Endothelial cell (in vitro differentiated cells): Measurements from ENCODE around the gene ARFRP1. TPM values are rescaled to one million over a fixed set of nuclear protein-coding genes. Genes with fewer than 3 reads are reported as not detected.

Source experiments
- DNase-seq: peaks from one replicate; pipeline ENCODE4 v3.0.0; 2021; ENCODE audit warnings: low spot score
- H3K27ac Mint-ChIP-seq: one replicate; pipeline ENCODE4 v1.8.0; 2021; ENCODE audit warnings: mixed read lengths, inconsistent platforms; ENCODE audit not compliant: unreplicated experiment
- H3K27me3 Mint-ChIP-seq: one replicate; pipeline ENCODE4 v1.8.0; 2021; ENCODE audit warnings: mild to moderate bottlenecking, moderate library complexity, mixed read lengths, inconsistent platforms; ENCODE audit not compliant: unreplicated experiment
- H3K36me3 Mint-ChIP-seq: one replicate; pipeline ENCODE4 v1.8.0; 2021; ENCODE audit warnings: mild to moderate bottlenecking, low read depth, mixed read lengths, inconsistent platforms; ENCODE audit not compliant: unreplicated experiment
- H3K4me1 Mint-ChIP-seq: one replicate; pipeline ENCODE4 v1.8.0; 2021; ENCODE audit warnings: mild to moderate bottlenecking, mixed read lengths, inconsistent platforms; ENCODE audit not compliant: unreplicated experiment
- H3K4me3 Mint-ChIP-seq: one replicate; pipeline ENCODE4 v1.8.0; 2021; ENCODE audit warnings: mild to moderate bottlenecking, mixed read lengths, inconsistent platforms; ENCODE audit not compliant: unreplicated experiment
- H3K9me3 Mint-ChIP-seq: one replicate; pipeline ENCODE4 v1.8.0; 2021; ENCODE audit warnings: mixed read lengths, inconsistent platforms; ENCODE audit not compliant: unreplicated experiment
- CTCF ChIP-seq: fragments of 200-600 bp; sonication (generic); IDR thresholded peaks from one replicate; pipeline ENCODE4 v1.5.0; 2021; ENCODE audit warnings: antibody characterized with exemption; ENCODE audit not compliant: unreplicated experiment
- total RNA-seq: library from RNA; stranded (reverse); fragmentation: NEBNext Ultra II Directional; extraction: Animal tissue kit (Norgen Biotek cat#: 25700); gene quantifications from one replicate; pipeline ENCODE4 v1.2.1, GENCODE V29; 2021; ENCODE audit not compliant: unreplicated experiment

Gene ARFRP1
- total RNA-seq, 1 donor from 2014 or later, result 33.4 TPM

- DNase-seq, result no peak
- Mint-ChIP-seq H3K27me3 (peaks cover 2% of the 10 kb centered on the region), H3K4me1 (peaks cover 2% of the 10 kb centered on the region), H3K4me3 (no peak overlapping the region), H3K36me3 (peaks cover 43% of the 10 kb centered on the region), H3K27ac (no peak overlapping the region), H3K9me3 (no peaks in the 10 kb centered on the region)
- no peak for TF ChIP-seq CTCF
Measured at GRCh38 chr20:63714858-63715257, 7.1 kb upstream of the ARFRP1 start.

- DNase-seq, result no peak
- peaks cover 8% of the 10 kb centered on the region for H3K4me1 Mint-ChIP-seq
- H3K9me3 Mint-ChIP-seq, result no peaks in the 10 kb centered on the region
- H3K27me3 Mint-ChIP-seq, result peaks cover 3% of the 10 kb centered on the region
- H3K36me3 Mint-ChIP-seq, result peaks cover 33% of the 10 kb centered on the region
- H3K27ac Mint-ChIP-seq, result no peak overlapping the region
- no peak overlapping the region for H3K4me3 Mint-ChIP-seq
- TF ChIP-seq CTCF, result no peak
Measured at GRCh38 chr20:63712191-63712590, 4.4 kb upstream of the ARFRP1 start.

- H3K36me3 Mint-ChIP-seq, result peaks cover 39% of the 10 kb centered on the region
- no peak for TF ChIP-seq CTCF
- H3K27ac Mint-ChIP-seq, result no peak overlapping the region
- H3K9me3 Mint-ChIP-seq, result no peaks in the 10 kb centered on the region
- peaks cover 15% of the 10 kb centered on the region for H3K4me1 Mint-ChIP-seq
- no peak for DNase-seq
- peak overlapping the region; percentile 77 for H3K4me3 Mint-ChIP-seq
- H3K27me3 Mint-ChIP-seq, result peaks cover 7% of the 10 kb centered on the region
Measured at GRCh38 chr20:63711085-63711645, 3.4 kb upstream of the ARFRP1 start.

GRCh38 chr20:63709149-63709527 lies 1.4 kb upstream of the ARFRP1 start:
- no peak for TF ChIP-seq CTCF
- peaks cover 44% of the 10 kb centered on the region for H3K36me3 Mint-ChIP-seq

GRCh38 chr20:63708301-63709148 lies 749 bp upstream of the ARFRP1 start:
- DNase-seq, result peak; percentile 26
- TF ChIP-seq CTCF, result no peak
- Mint-ChIP-seq H3K4me3 (peak overlapping the region; percentile 85), H3K27ac (no peak overlapping the region), H3K4me1 (peaks cover 15% of the 10 kb centered on the region), H3K36me3 (peaks cover 41% of the 10 kb centered on the region), H3K27me3 (peaks cover 10% of the 10 kb centered on the region), H3K9me3 (no peaks in the 10 kb centered on the region)

More at GRCh38 chr20:63709149-63709527, 1.4 kb upstream of the ARFRP1 start:
- peaks cover 15% of the 10 kb centered on the region for H3K4me1 Mint-ChIP-seq
- H3K4me3 Mint-ChIP-seq, result peak overlapping the region; percentile 85
- peaks cover 10% of the 10 kb centered on the region for H3K27me3 Mint-ChIP-seq
- no peaks in the 10 kb centered on the region for H3K9me3 Mint-ChIP-seq
- H3K27ac Mint-ChIP-seq, result no peak overlapping the region
- DNase-seq, result peak; percentile 5
